IPS-18a (cell line): Measurements from ENCODE around the gene PSMC3IP.
"Not testable (repeated sequence)": the region's sequence is repeated elsewhere in the genome, so short reads cannot be mapped to it uniquely, and the experiment has no call there.

Experiments used
- H3K27ac ChIP-seq: one replicate; pipeline ENCODE4 v1.5.1; 2013; ENCODE audit warnings: low read length
- H3K27me3 ChIP-seq: one replicate; pipeline ENCODE4 v1.6.1; 2013; ENCODE audit warnings: mild to moderate bottlenecking, low read length; ENCODE audit not compliant: control insufficient read depth, insufficient read depth
- H3K36me3 ChIP-seq: one replicate; pipeline ENCODE4 v1.6.1; 2013; ENCODE audit warnings: low read depth, low read length; ENCODE audit not compliant: control insufficient read depth
- H3K4me1 ChIP-seq: one replicate; pipeline ENCODE4 v1.6.1; 2013; ENCODE audit warnings: low read depth, low read length; ENCODE audit not compliant: control insufficient read depth
- H3K4me3 ChIP-seq: one replicate; pipeline ENCODE4 v1.5.1; 2013; ENCODE audit warnings: low read length
- H3K9ac ChIP-seq: one replicate; pipeline ENCODE4 v1.6.1; 2013; ENCODE audit warnings: mild to moderate bottlenecking, low read length, moderate library complexity
- H3K9me3 ChIP-seq: one replicate; pipeline ENCODE4 v1.6.1; 2013; ENCODE audit warnings: low read depth, low read length; ENCODE audit not compliant: control insufficient read depth

The PSMC3IP gene

DNA sequence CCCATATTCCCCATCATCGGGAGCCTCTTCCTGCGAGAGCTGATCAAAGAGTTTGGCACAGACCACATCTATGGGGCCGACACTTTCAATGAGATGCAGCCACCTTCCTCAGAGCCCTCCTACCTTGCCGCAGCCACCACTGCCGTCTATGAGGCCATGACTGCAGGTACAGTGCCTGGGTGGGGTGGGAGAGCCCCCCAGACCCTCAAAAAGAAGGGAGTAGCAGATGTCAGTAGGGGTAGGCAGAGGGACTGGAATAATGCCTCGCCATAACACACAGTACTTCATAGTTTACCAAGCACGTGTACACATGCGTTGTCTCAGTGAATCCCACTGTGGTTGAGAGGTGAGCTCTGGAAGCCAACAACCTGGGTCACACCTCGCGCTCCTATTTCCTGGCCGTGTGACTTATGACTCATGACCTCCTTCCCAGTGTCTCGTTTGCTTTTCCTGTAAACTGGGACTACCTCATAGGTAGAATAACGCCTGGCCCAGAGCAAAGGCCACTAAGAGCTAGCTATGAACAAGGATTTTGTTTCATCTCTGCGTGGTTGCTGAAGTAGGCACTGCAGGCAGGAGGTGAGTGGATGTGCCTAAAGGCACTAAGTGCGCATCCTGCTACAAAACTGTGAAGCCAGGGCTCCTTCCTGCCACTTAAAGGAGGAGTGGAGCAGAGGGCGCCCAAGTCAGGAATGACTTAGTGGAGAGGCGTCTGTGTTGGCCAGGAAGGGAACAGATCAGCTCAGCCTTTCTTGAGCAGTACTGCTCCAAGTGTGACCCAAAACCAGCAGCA lies 36.3 kb downstream of the PSMC3IP start:
- Histone ChIP-seq H3K36me3 (peaks cover 6% of the 10 kb centered on the region), H3K27ac (no peak overlapping the region)

GRCh38 chr17:42540558-42540957 lies 37.0 kb downstream of the PSMC3IP start:
- not testable (repeated sequence) for H3K27me3 ChIP-seq, H3K36me3 ChIP-seq, H3K9ac ChIP-seq, H3K9me3 ChIP-seq, H3K27ac ChIP-seq, H3K4me3 ChIP-seq
- peaks cover 11% of the 10 kb centered on the region for H3K4me1 ChIP-seq

More for the DNA sequence above, 36.3 kb downstream of the PSMC3IP start:
- H3K9me3 ChIP-seq, result no peaks in the 10 kb centered on the region
- H3K4me3 ChIP-seq, result no peak overlapping the region
- H3K27me3 ChIP-seq, result no peaks in the 10 kb centered on the region
- H3K4me1 ChIP-seq, result peaks cover 8% of the 10 kb centered on the region
- no peak overlapping the region for H3K9ac ChIP-seq

DNA sequence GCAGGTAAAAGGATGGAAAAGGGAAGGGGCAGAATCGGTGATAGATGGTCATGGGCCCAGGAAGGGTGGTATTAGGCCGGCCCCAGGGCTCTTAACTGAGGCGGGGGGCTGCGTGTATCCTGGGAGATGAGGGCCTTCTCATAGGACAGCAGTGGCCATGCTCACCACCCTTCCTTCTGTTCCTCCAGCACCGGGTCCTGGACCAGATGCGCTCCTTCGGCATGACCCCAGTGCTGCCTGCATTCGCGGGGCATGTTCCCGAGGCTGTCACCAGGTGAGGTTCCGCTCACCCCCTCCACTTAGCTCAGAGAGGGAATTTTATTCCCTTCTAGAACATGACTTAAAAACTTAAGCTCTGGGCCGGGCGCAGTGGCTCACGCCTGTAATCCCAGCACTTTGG lies 39.0 kb downstream of the PSMC3IP start:
- Histone ChIP-seq H3K4me3 (no peak overlapping the region), H3K27me3 (peaks cover 3% of the 10 kb centered on the region), H3K4me1 (peaks cover 16% of the 10 kb centered on the region), H3K9me3 (no peaks in the 10 kb centered on the region), H3K27ac (no peak overlapping the region), H3K36me3 (peaks cover 6% of the 10 kb centered on the region), H3K9ac (no peak overlapping the region)

GRCh38 chr17:42537826-42538451 lies 39.6 kb downstream of the PSMC3IP start:
- Histone ChIP-seq H3K27ac (no peak overlapping the region), H3K36me3 (peaks cover 6% of the 10 kb centered on the region), H3K4me1 (peaks cover 16% of the 10 kb centered on the region), H3K9ac (no peak overlapping the region), H3K27me3 (peaks cover 8% of the 10 kb centered on the region), H3K9me3 (no peaks in the 10 kb centered on the region), H3K4me3 (no peak overlapping the region)

- Histone ChIP-seq H3K27ac (no peak overlapping the region), H3K4me1 (peaks cover 16% of the 10 kb centered on the region), H3K27me3 (peaks cover 8% of the 10 kb centered on the region), H3K9me3 (no peaks in the 10 kb centered on the region), H3K4me3 (peak overlapping the region; percentile 85), H3K36me3 (peaks cover 6% of the 10 kb centered on the region), H3K9ac (peak overlapping the region; percentile 63)
These were observed 40.2 kb downstream of the PSMC3IP start for GRCh38 chr17:42537156-42537805.

- H3K27ac ChIP-seq, result peak overlapping the region; percentile 53
- peak overlapping the region; percentile 85 for H3K4me3 ChIP-seq
- H3K27me3 ChIP-seq, result peaks cover 11% of the 10 kb centered on the region
- peak overlapping the region; percentile 63 for H3K9ac ChIP-seq
- H3K9me3 ChIP-seq, result no peaks in the 10 kb centered on the region
- peaks cover 16% of the 10 kb centered on the region for H3K4me1 ChIP-seq
- H3K36me3 ChIP-seq, result peaks cover 6% of the 10 kb centered on the region
These were observed 41.0 kb downstream of the PSMC3IP start for GRCh38 chr17:42536372-42537155.

DNA sequence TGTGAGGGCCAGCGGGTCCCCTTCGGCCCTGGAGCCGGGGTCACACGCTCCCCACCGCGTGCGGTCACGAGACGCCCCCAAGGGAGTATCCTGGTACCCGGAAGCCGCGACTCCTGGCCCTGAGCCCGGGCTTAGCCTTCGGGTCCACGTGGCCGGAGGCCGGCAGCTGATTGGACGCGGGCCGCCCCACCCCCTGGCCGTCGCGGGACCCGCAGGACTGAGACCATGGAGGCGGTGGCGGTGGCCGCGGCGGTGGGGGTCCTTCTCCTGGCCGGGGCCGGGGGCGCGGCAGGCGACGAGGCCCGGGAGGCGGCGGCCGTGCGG lies 41.5 kb downstream of the PSMC3IP start, which contains the start of gene NAGLU:
NAGLU (plus strand) TSS at position 194 of the 324 bp plus-strand sequence; CDS start at position 226, 32 bp downstream.
- Histone ChIP-seq H3K4me1 (peaks cover 16% of the 10 kb centered on the region), H3K36me3 (peaks cover 6% of the 10 kb centered on the region), H3K4me3 (peak within 1 kb of the TSS; percentile 85), H3K9me3 (no peaks in the 10 kb centered on the region), H3K27ac (peak within 1 kb of the TSS; percentile 53), H3K27me3 (peaks cover 16% of the 10 kb centered on the region), H3K9ac (peak within 1 kb of the TSS; percentile 63)

GRCh38 chr17:42535155-42536047 lies 42.1 kb downstream of the PSMC3IP start:
- peaks cover 17% of the 10 kb centered on the region for H3K27me3 ChIP-seq
- peaks cover 6% of the 10 kb centered on the region for H3K36me3 ChIP-seq
- H3K9ac ChIP-seq, result peak overlapping the region; percentile 5
- peak overlapping the region; percentile 59 for H3K4me3 ChIP-seq
- no peaks in the 10 kb centered on the region for H3K9me3 ChIP-seq
- H3K27ac ChIP-seq, result peak overlapping the region; percentile 15
- H3K4me1 ChIP-seq, result peaks cover 16% of the 10 kb centered on the region

DNA sequence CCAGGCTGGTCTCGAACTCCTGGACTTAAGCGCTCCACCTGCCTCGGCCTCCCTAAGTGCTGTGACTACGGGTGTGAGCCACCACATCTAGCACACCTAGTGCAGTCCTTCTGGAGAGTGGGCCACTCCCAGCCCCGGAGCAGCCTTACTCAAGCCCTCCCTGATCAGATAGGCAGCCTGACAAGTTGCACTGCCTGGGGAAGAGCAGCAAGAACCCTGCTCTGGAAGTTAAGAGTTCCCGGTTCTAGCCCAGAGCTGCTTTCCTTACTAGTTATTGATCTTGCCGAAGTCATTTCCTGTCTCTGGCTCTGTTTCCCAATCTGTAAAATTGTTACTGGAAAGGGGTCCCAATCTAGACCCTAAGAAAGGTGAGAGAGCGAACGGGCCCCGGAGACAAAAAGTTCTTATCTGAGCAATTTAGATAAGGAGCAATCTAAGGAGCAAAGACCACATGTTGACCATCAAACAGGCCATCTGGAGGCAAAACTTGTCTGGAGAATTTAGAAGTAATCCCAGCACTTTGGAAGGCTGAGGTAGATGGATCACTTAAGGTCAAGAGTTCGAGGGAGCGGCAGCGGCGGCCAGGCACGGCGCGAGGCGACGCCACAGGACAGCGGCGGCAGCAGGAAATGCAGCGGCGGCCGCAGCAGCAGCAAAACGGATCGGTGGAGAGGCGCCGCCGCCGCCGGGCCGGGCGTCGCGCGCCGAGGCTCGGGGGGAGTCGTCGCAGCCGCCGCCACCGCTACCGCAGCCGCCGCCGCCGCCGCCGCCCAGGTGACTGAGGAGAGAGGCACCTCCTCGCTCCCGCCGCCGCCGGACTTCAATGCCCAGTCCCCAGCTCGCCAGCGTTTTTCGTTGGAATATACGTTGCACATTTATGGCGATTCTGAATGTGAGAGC lies 45.8 kb downstream of the PSMC3IP start:
- Histone ChIP-seq H3K27me3 (peaks cover 17% of the 10 kb centered on the region), H3K9me3 (no peaks in the 10 kb centered on the region), H3K4me1 (peaks cover 9% of the 10 kb centered on the region), H3K36me3 (no peaks in the 10 kb centered on the region), H3K27ac (no peak overlapping the region), H3K4me3 (peak overlapping the region; percentile 21), H3K9ac (no peak overlapping the region)

DNA sequence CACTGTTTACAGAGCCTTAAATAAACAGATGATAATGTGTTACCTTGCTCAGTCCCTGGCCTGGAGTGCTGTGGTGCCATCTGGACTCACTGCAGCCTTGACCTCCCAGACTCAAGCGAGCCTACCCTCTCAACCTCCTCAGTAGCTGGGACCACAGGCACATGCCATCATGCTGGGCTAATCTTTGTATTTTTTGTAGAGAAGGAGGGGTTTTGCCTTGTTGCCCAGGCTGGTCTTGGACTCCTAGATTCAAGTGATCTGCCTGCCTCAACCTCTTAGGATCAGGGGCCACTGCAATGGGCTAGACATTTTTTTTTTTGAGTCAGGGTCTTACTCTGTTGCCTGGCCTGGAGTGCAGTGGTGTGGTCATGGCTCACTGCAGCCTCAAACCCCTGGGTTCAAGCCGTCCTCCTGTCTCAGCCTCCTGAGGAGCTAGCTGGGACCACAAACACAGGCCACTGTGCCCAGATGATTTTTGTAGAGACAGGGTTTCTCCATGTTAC lies 46.5 kb downstream of the PSMC3IP start:
- Histone ChIP-seq H3K9me3 (no peaks in the 10 kb centered on the region), H3K9ac (no peak overlapping the region), H3K36me3 (no peaks in the 10 kb centered on the region), H3K4me3 (no peak overlapping the region), H3K27ac (no peak overlapping the region), H3K4me1 (peaks cover 8% of the 10 kb centered on the region), H3K27me3 (peaks cover 17% of the 10 kb centered on the region)
